Naive B cell (primary cell): ENCODE measurements around the gene ZNF747. TPM values are rescaled to one million over a fixed set of nuclear protein-coding genes. Genes with fewer than 3 reads are reported as not detected.

Experiments
- ATAC-seq, 2 donors: fragments of 150-1000 bp; cut with Tn5 transposase; 2 replicates each; pipeline ENCODE4 v1.10.0; 2021; ENCODE audit warnings: low read depth in 2 of 2, mild to moderate bottlenecking in 2 of 2, moderate library complexity in 2 of 2
- DNase-seq: peaks from one replicate; pipeline ENCODE4 v3.0.0; 2022
- H3K27ac Mint-ChIP-seq, 6 donors: one replicate each; pipeline ENCODE4 v1.8.0; 2020 to 2022; ENCODE audit warnings: mild to moderate bottlenecking in 6 of 6, mixed read lengths in 6 of 6, moderate library complexity in 5 of 6, inconsistent platforms in 2 of 6
- H3K27me3 Mint-ChIP-seq, 3 donors: one replicate each; pipeline ENCODE4 v1.8.0; 2021 to 2022; ENCODE audit warnings: mixed read lengths in 3 of 3, mild to moderate bottlenecking in 1 of 3
- H3K36me3 Mint-ChIP-seq, 2 donors: one replicate each; pipeline ENCODE4 v1.8.0; 2020 to 2022; ENCODE audit warnings: mixed read lengths in 2 of 2, inconsistent platforms in 1 of 2, mild to moderate bottlenecking in 1 of 2
- H3K4me1 Mint-ChIP-seq, 3 donors: one replicate each; pipeline ENCODE4 v1.8.0; 2020 to 2022; ENCODE audit warnings: mixed read lengths in 3 of 3, inconsistent platforms in 1 of 3, mild to moderate bottlenecking in 1 of 3, moderate library complexity in 1 of 3
- H3K4me3 Mint-ChIP-seq, 8 donors: one replicate each; pipeline ENCODE4 v1.8.0; 2020 to 2022; ENCODE audit warnings: mild to moderate bottlenecking in 8 of 8, mixed read lengths in 8 of 8, moderate library complexity in 8 of 8, inconsistent platforms in 2 of 8
- H3K9me3 Mint-ChIP-seq, 7 donors: one replicate each; pipeline ENCODE4 v1.8.0; 2020 to 2022; ENCODE audit warnings: mixed read lengths in 7 of 7, mild to moderate bottlenecking in 5 of 7, inconsistent platforms in 2 of 7, moderate library complexity in 1 of 7
- polyA plus RNA-seq, 6 donors: library from polyadenylated mRNA; unstranded; fragments of 300-500 nt; fragmentation: Illumina TruSeq; gene quantifications; one replicate each; pipeline ENCODE4 v1.2.3, GENCODE V29; 2021; ENCODE audit warnings: low read depth in 6 of 6

Gene ZNF747
- polyA plus RNA-seq, 6 donors from 2014 or later, result 12.0 to 18.3 (median 15.1) TPM

GRCh38 chr16:30566531-30566930 lies 31.9 kb upstream of the ZNF747 start:
- Mint-ChIP-seq H3K27me3 (peaks cover 0 to 2% (median 0%) of the 10 kb centered on the region in 3 donors), H3K27ac (peak overlapping the region in 2 of 6 donors; percentile 26 to 86), H3K36me3 (no peaks in the 10 kb centered on the region), H3K4me3 (peak overlapping the region in 2 of 8 donors; percentile 27 to 60), H3K4me1 (peaks cover 12 to 34% (median 32%) of the 10 kb centered on the region in 3 donors), H3K9me3 (peaks cover 0 to 2% (median 0%) of the 10 kb centered on the region in 7 donors)
- ATAC-seq, result no peak
- DNase-seq, result no peak

DNA sequence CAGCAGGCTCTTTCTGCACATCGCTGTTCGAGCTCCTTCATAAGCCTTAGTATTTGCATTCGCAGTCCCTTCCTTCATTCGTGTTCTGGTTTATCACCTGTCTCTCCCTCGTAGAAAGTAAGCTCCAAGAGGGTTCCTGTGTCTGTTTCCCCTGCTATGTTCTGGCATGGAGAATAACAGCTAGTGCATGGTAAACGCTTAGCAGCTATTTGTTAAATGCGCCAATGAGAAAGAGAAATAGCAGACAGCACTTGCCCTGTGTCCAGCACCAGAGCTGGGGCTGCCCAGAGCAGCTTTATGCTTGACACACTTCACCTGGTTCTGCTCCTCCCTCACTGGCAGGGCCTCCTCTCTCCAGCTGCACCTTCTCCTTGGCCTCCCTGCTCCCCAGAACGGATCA lies 31.3 kb upstream of the ZNF747 start:
- ATAC-seq (no peak), DNase-seq (no peak)
- Mint-ChIP-seq H3K4me1 (peaks cover 18 to 36% (median 35%) of the 10 kb centered on the region in 3 donors), H3K27ac (peak overlapping the region in 2 of 6 donors; percentile 59 to 90), H3K9me3 (peaks cover 0 to 2% (median 0%) of the 10 kb centered on the region in 7 donors), H3K27me3 (peaks cover 0 to 7% (median 0%) of the 10 kb centered on the region in 3 donors), H3K4me3 (peak overlapping the region in 2 of 8 donors; percentile 27 to 60), H3K36me3 (no peaks in the 10 kb centered on the region)

DNA sequence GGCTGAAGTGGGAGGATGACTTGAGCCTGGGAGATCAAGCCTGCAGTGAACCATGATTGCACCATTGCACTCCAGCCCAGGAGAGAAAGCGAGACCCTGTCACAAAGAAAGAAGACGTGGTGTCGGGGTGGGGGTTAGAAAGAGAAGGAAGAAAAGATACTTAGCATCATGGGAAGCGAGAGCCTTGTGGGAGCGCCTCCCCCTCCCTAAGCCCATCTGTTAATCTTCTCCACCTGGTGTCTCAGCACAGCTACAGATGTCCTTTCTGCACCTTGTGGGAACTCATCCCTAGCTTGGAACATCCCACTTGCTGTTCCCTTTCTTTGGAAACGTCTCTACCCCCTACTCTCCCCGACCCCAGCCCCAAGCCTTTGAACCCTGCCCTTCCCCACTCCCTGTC lies 30.9 kb upstream of the ZNF747 start:
- peaks cover 0 to 7% (median 0%) of the 10 kb centered on the region in 3 donors for H3K27me3 Mint-ChIP-seq
- H3K9me3 Mint-ChIP-seq, result peaks cover 0 to 2% (median 0%) of the 10 kb centered on the region in 7 donors
- H3K4me3 Mint-ChIP-seq, result peak overlapping the region in 1 of 8 donors; percentile 60
- peak overlapping the region in 1 of 6 donors; percentile 90 for H3K27ac Mint-ChIP-seq
- DNase-seq, result no peak
- peaks cover 19 to 36% (median 33%) of the 10 kb centered on the region in 3 donors for H3K4me1 Mint-ChIP-seq
- H3K36me3 Mint-ChIP-seq, result no peaks in the 10 kb centered on the region
- no peak for ATAC-seq

- peaks cover 0 to 7% (median 0%) of the 10 kb centered on the region in 3 donors for H3K27me3 Mint-ChIP-seq
- H3K4me1 Mint-ChIP-seq, result peaks cover 23 to 42% (median 36%) of the 10 kb centered on the region in 3 donors
- H3K9me3 Mint-ChIP-seq, result peaks cover 0 to 2% (median 0%) of the 10 kb centered on the region in 7 donors
- H3K4me3 Mint-ChIP-seq, result peak overlapping the region; percentile 85 to 95 (median 92)
- H3K36me3 Mint-ChIP-seq, result no peaks in the 10 kb centered on the region
- peak overlapping the region in 5 of 6 donors; percentile 87 to 97 (median 95) for H3K27ac Mint-ChIP-seq
- ATAC-seq (no peak), DNase-seq (no peak)
Measured at GRCh38 chr16:30562021-30562420, 27.4 kb upstream of the ZNF747 start.

DNA sequence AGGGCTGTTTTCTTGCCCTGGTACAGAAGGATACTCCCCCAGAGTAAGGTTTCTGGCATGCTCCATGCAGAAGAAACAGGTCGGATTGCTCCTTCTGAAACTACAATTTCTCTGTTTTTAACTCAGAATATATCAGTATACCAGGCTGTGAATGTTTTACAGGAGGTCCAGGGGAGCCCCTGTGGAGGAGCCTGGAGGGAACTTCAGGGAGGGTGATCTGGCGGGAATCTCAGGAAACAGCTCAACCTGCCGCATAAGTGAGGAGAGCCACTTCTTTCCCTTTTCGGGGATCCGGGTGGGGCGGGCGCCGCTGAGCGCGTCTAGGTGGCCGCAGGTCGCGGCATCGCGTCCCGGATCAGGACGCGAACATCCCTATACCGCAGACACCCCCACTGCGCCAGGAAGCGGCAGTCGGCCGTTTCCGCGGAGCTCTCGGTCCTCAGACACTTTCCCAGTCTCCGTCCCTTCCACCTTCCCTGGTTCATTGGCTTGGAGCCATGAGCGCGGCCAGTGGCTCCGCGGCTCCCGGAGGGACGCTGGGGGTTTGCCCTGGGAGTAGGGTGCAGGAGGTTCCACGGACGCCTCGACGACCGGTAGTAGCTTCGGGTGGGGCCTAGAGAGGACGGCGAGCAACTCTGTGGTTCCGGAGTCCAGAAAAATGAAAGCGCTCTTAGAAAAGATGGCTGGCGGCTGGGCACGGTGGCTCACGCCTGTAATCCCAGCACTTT lies 26.6 kb upstream of the ZNF747 start:
- H3K9me3 Mint-ChIP-seq, result peaks cover 0 to 2% (median 0%) of the 10 kb centered on the region in 7 donors
- H3K4me3 Mint-ChIP-seq, result peak overlapping the region; percentile 85 to 95 (median 92)
- ATAC-seq, result no peak
- peak overlapping the region; percentile 78 to 97 (median 94) for H3K27ac Mint-ChIP-seq
- H3K36me3 Mint-ChIP-seq, result no peaks in the 10 kb centered on the region
- H3K27me3 Mint-ChIP-seq, result peaks cover 0 to 7% (median 0%) of the 10 kb centered on the region in 3 donors
- peak; percentile 43 for DNase-seq
- peaks cover 25 to 40% (median 37%) of the 10 kb centered on the region in 3 donors for H3K4me1 Mint-ChIP-seq

DNA sequence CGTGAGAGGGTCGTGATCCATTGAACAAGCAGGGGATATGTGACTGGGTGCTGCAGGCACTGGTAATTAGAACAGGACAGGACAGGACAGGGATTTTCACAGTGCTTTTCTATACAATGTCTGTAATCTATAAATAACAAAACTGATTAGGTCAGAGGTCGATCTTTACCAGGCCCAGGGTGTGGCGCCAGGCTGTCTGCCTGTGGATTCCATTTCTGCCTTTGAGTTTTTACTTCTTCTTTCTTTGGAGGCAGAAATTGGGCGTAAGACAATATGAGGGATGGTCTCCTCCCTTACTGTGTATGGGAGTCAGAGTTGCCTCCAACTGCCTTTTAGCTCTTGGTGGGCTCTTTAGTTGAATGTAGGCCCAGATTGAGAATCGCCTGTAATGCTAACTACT lies 25.0 kb upstream of the ZNF747 start:
- Mint-ChIP-seq H3K36me3 (no peaks in the 10 kb centered on the region), H3K4me3 (peak overlapping the region; percentile 18 to 88 (median 81)), H3K27me3 (peaks cover 0 to 7% (median 0%) of the 10 kb centered on the region in 3 donors), H3K4me1 (peaks cover 28 to 44% (median 38%) of the 10 kb centered on the region in 3 donors), H3K9me3 (peaks cover 0 to 2% (median 0%) of the 10 kb centered on the region in 7 donors), H3K27ac (peak overlapping the region in 2 of 6 donors; percentile 71 to 90)
- no peak for DNase-seq
- ATAC-seq, result no peak

GRCh38 chr16:30558789-30559377 lies 24.2 kb upstream of the ZNF747 start:
- Mint-ChIP-seq H3K27me3 (peaks cover 0 to 7% (median 0%) of the 10 kb centered on the region in 3 donors), H3K4me1 (peaks cover 28 to 51% (median 44%) of the 10 kb centered on the region in 3 donors), H3K9me3 (peaks cover 0 to 2% (median 0%) of the 10 kb centered on the region in 7 donors), H3K27ac (peak overlapping the region; percentile 88 to 96 (median 92)), H3K4me3 (peak overlapping the region; percentile 84 to 93 (median 88)), H3K36me3 (no peaks in the 10 kb centered on the region)
- ATAC-seq, result no peak
- no peak for DNase-seq

DNA sequence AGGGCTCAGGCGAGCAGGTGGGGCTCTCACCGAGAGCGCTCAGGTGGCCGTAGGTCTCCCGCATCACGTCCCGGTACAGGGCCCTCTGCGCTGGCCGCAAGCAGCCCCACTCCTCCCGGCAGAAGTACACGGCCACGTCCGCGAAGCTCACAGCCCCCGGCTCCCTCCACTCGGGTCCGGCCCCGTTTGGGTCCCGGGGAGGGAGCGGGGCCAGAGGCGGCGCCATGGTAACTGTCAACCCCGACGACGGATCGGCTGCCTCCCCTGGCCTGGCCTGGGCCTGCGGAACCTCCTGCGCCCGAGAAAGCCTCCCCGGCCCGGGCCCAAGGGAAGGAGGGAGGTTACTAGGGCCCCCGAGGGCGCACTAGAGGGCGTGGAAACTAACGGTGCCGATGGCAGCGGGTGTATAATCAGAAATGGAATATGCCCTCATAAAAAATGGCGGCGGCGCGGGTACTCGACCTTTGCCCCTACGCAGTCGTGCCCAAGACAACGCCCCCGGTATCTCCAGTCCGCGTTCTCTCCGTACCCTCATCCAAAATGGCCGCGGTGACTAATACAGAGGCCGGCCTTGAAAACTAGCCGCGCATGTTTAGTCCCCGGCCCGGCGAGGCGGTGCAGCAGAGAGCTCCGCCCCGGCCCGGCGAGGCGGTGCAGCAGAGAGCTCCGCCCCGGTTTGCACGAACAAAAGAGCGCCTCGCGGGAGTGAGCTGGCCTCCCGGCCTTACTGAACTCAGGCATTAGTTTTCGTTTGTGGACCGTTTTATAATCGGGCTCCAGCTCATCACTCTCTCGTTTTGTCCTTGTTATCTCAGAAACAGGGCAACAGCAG lies 23.5 kb upstream of the ZNF747 start, which contains the start of gene ZNF764:
ZNF764 (minus strand) TSS at position 418 of the 832 bp plus-strand sequence; CDS start at position 226, 192 bp downstream.
- Mint-ChIP-seq H3K4me3 (peak within 1 kb of the TSS; percentile 84 to 93 (median 88)), H3K36me3 (no peaks in the 10 kb centered on the region), H3K27me3 (peaks cover 0 to 7% (median 0%) of the 10 kb centered on the region in 3 donors), H3K27ac (peak within 1 kb of the TSS; percentile 88 to 96 (median 92)), H3K9me3 (peaks cover 0 to 2% (median 0%) of the 10 kb centered on the region in 7 donors), H3K4me1 (peaks cover 28 to 58% (median 52%) of the 10 kb centered on the region in 3 donors)
- DNase-seq (peak; percentile 92), ATAC-seq (peak; percentile 86 to 90)

DNA sequence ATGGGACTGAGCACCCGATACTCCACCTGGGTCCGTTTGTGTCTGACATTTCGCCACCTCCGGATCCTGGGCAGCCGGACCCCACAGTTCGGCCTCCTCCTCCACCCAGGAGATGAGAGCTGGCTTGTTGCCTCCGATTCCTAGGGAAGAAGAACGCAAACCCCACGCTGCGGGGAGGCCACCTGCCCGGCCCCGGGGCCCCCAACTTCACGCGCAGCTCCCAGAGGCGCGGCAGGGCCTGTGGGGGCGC lies 23.0 kb upstream of the ZNF747 start:
- Mint-ChIP-seq H3K9me3 (peaks cover 0 to 2% (median 0%) of the 10 kb centered on the region in 7 donors), H3K27ac (peak overlapping the region; percentile 38 to 96 (median 83))

DNA sequence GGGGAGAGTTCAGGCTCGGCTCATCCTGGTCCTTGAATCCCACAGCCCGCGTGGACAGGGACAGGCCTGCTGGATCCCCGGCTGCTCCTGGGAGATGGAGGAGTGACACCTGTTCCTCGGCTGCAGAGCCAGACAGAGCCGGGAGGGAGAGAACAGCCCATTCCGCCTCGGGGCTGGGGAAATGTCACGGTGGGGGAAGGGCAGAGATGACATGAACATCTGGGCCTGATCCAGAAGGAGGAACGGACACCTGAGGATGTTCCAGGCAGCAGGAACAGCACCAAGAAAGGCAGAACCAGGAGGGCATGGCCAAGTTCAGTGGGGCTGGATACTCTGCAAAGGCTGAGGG lies 21.4 kb upstream of the ZNF747 start:
- peaks cover 0 to under 1% (median 0%) of the 10 kb centered on the region in 3 donors for H3K27me3 Mint-ChIP-seq
- no peak for ATAC-seq
- no peaks in the 10 kb centered on the region for H3K36me3 Mint-ChIP-seq
- H3K9me3 Mint-ChIP-seq, result peaks cover 0 to 2% (median 0%) of the 10 kb centered on the region in 7 donors
- H3K4me1 Mint-ChIP-seq, result peaks cover 27 to 59% (median 45%) of the 10 kb centered on the region in 3 donors
- DNase-seq, result no peak
- H3K27ac Mint-ChIP-seq, result peak overlapping the region in 3 of 6 donors; percentile 78 to 90 (median 89)
- peak overlapping the region; percentile 29 to 93 (median 72) for H3K4me3 Mint-ChIP-seq

More for the DNA sequence above, 23.0 kb upstream of the ZNF747 start:
- Mint-ChIP-seq H3K36me3 (no peaks in the 10 kb centered on the region), H3K27me3 (peaks cover 0 to 7% (median 0%) of the 10 kb centered on the region in 3 donors), H3K4me1 (peaks cover 29 to 63% (median 52%) of the 10 kb centered on the region in 3 donors), H3K4me3 (peak overlapping the region; percentile 84 to 93 (median 88))
- DNase-seq, result no peak
- no peak for ATAC-seq

GRCh38 chr16:30555315-30556124 lies 20.9 kb upstream of the ZNF747 start:
- Mint-ChIP-seq H3K27ac (peak overlapping the region in 1 of 6 donors; percentile 90), H3K36me3 (no peaks in the 10 kb centered on the region), H3K27me3 (no peaks in the 10 kb centered on the region), H3K4me3 (peak overlapping the region in 6 of 8 donors; percentile 5 to 88 (median 70)), H3K9me3 (peaks cover 0 to 2% (median 0%) of the 10 kb centered on the region in 7 donors), H3K4me1 (peaks cover 25 to 55% (median 41%) of the 10 kb centered on the region in 3 donors)
- ATAC-seq, result no peak
- DNase-seq, result no peak
